IMR-90 (cell line): ENCODE measurements around the gene NIPBL. TPM values are rescaled to one million over a fixed set of nuclear protein-coding genes. Genes with fewer than 3 reads are reported as not detected.

ENCODE experiments used
- ATAC-seq: fragments of 200-7000 bp; cut with Tn5 transposase; 2 replicates; pipeline ENCODE4 v1.9.1; 2020; ENCODE audit warnings: low read depth, mild to moderate bottlenecking, moderate library complexity
- BruUV-seq: library from RNA; stranded (reverse); fragments of 400-500 nt; replicated peaks from 2 replicates; lab custom pipeline; 2021; lab: Mats Ljungman, UMichigan
- CTCF ChIA-PET: fragments of 300-600 bp; formaldehyde crosslinking; extraction: SDS; loops from one replicate; lab custom pipeline; 2021; ENCODE audit warnings: antibody characterized with exemption; lab: Yijun Ruan, JAX
- POLR2A ChIA-PET: fragments of 300-600 bp; sonication (Branson Sonifier 250); formaldehyde crosslinking; loops from one replicate; lab custom pipeline; 2022; ENCODE audit warnings: antibody characterized with exemption; ENCODE audit not compliant: unreplicated experiment; lab: Charles Lee
- DNase-seq: peaks from one replicate; pipeline ENCODE4 v3.0.0; 2013
- H2AFZ ChIP-seq: replicated peaks from 2 replicates; pipeline ENCODE3; 2013; ENCODE audit warnings: low read length, mild to moderate bottlenecking; ENCODE audit not compliant: poor library complexity
- H2AK5ac ChIP-seq: 2 replicates; pipeline ENCODE4 v1.6.1; 2013; ENCODE audit warnings: low read depth, low read length, inconsistent platforms
- H2AK9ac ChIP-seq: replicated peaks from 2 replicates; pipeline ENCODE3; 2013; ENCODE audit warnings: mild to moderate bottlenecking, low read depth, low read length, moderate library complexity; ENCODE audit not compliant: poor library complexity
- H2BK120ac ChIP-seq: 2 replicates; pipeline ENCODE4 v1.6.1; 2013; ENCODE audit warnings: low read depth, low read length, inconsistent platforms
- H2BK15ac ChIP-seq: 3 replicates; pipeline ENCODE4 v1.6.1; 2013; ENCODE audit warnings: low read depth, low read length, inconsistent platforms
- H2BK20ac ChIP-seq: 2 replicates; pipeline ENCODE4 v1.6.1; 2013; ENCODE audit warnings: low read depth, mild to moderate bottlenecking, inconsistent platforms, low read length, moderate library complexity
- H2BK5ac ChIP-seq: 2 replicates; pipeline ENCODE4 v1.6.1; 2013; ENCODE audit warnings: mild to moderate bottlenecking, low read depth, low read length, inconsistent platforms; ENCODE audit not compliant: poor library complexity, severe bottlenecking
- H3K14ac ChIP-seq: replicated peaks from 2 replicates; pipeline ENCODE4 v1.6.1; 2013; ENCODE audit warnings: low read depth, low read length, inconsistent platforms
- H3K18ac ChIP-seq: 2 replicates; pipeline ENCODE4 v1.6.1; 2013; ENCODE audit warnings: low read depth, low read length, control low read depth
- H3K23ac ChIP-seq: 2 replicates; pipeline ENCODE4 v1.6.1; 2013; ENCODE audit warnings: low read depth, low read length, inconsistent platforms
- H3K27ac ChIP-seq: 2 replicates; pipeline ENCODE4 v1.5.1; 2013; ENCODE audit warnings: mild to moderate bottlenecking, control low read depth, low read length; ENCODE audit not compliant: insufficient read depth
- H3K27me3 ChIP-seq: 2 replicates; pipeline ENCODE4 v1.6.1; 2013; ENCODE audit warnings: low read length; ENCODE audit not compliant: control insufficient read depth, insufficient read depth
- H3K36me3 ChIP-seq: 2 replicates; pipeline ENCODE4 v1.6.1; 2013; ENCODE audit warnings: low read length, mixed read lengths; ENCODE audit not compliant: control insufficient read depth, insufficient read depth
- H3K4ac ChIP-seq: 2 replicates; pipeline ENCODE4 v1.6.1; 2013; ENCODE audit warnings: low read depth, low read length, inconsistent platforms
- H3K4me1 ChIP-seq: 2 replicates; pipeline ENCODE4 v1.6.1; 2013; ENCODE audit warnings: low read length, mixed read lengths; ENCODE audit not compliant: control insufficient read depth, insufficient read depth
- H3K4me2 ChIP-seq: 2 replicates; pipeline ENCODE4 v1.6.1; 2013; ENCODE audit warnings: low read depth, mild to moderate bottlenecking, control low read depth, low read length, moderate library complexity
- H3K4me3 ChIP-seq: 2 replicates; pipeline ENCODE4 v1.5.1; 2013; ENCODE audit warnings: low read depth, mild to moderate bottlenecking, control low read depth, low read length, moderate library complexity; ENCODE audit not compliant: insufficient read depth
- H3K56ac ChIP-seq: 2 replicates; pipeline ENCODE4 v1.6.1; 2013; ENCODE audit warnings: low read length, inconsistent platforms; ENCODE audit not compliant: insufficient read depth; ENCODE audit errors: extremely low read depth
- H3K79me1 ChIP-seq, 2 experiments: 2 replicates each; pipeline ENCODE4 v1.6.1; 2013; ENCODE audit warnings: low read length in 2 of 2, inconsistent platforms in 1 of 2, low read depth in 1 of 2
- H3K9ac ChIP-seq: 2 replicates; pipeline ENCODE4 v1.6.1; 2013; ENCODE audit warnings: low read depth, low read length, control low read depth
- H3K9me1 ChIP-seq: 2 replicates; pipeline ENCODE4 v1.6.1; 2013; ENCODE audit warnings: low read length, inconsistent platforms; ENCODE audit not compliant: insufficient read depth
- H3K9me3 ChIP-seq: 2 replicates; pipeline ENCODE4 v1.6.1; 2013; ENCODE audit warnings: low read length; ENCODE audit not compliant: control insufficient read depth, insufficient read depth
- H4K20me1 ChIP-seq: 2 replicates; pipeline ENCODE4 v1.6.1; 2013; ENCODE audit warnings: low read length, inconsistent platforms; ENCODE audit not compliant: insufficient read depth
- H4K5ac ChIP-seq: 2 replicates; pipeline ENCODE4 v1.6.1; 2013; ENCODE audit warnings: mild to moderate bottlenecking, low read depth, low read length, control low read depth
- H4K8ac ChIP-seq, 2 experiments: 2 replicates each; pipeline ENCODE4 v1.6.1; 2013; ENCODE audit warnings: low read depth in 2 of 2, low read length in 2 of 2, control low read depth in 1 of 2, inconsistent platforms in 1 of 2
- H4K91ac ChIP-seq: 2 replicates; pipeline ENCODE4 v1.6.1; 2013; ENCODE audit warnings: low read depth, low read length, inconsistent platforms; ENCODE audit not compliant: insufficient read depth
- BHLHE40 ChIP-seq: fragments of 150-350 bp; IDR thresholded peaks from 2 replicates; pipeline ENCODE4 v1.6.1; 2016; ENCODE audit warnings: mild to moderate bottlenecking, low read depth, low read length
- CEBPB ChIP-seq: IDR thresholded peaks from 2 replicates; pipeline ENCODE4 v1.6.1; 2012; ENCODE audit warnings: low read depth, low read length, improper control_type of control experiment
- CHD1 ChIP-seq: IDR thresholded peaks from 2 replicates; pipeline ENCODE4 v1.6.1; 2012; ENCODE audit warnings: low read depth, low read length, improper control_type of control experiment
- FOS ChIP-seq: fragments of 150-350 bp; IDR thresholded peaks from 2 replicates; pipeline ENCODE4 v1.6.1; 2016; ENCODE audit warnings: low read depth, low read length
- MAFK ChIP-seq: IDR thresholded peaks from 2 replicates; pipeline ENCODE4 v1.6.1; 2012; ENCODE audit warnings: low read depth, low read length, improper control_type of control experiment
- MAZ ChIP-seq: IDR thresholded peaks from 2 replicates; pipeline ENCODE4 v1.6.1; 2012; ENCODE audit warnings: low read depth, mild to moderate bottlenecking, low read length, improper control_type of control experiment, moderate library complexity, borderline replicate concordance
- MXI1 ChIP-seq: IDR thresholded peaks from 2 replicates; pipeline ENCODE4 v1.6.1; 2012; ENCODE audit warnings: low read depth, mild to moderate bottlenecking, low read length, moderate library complexity, borderline replicate concordance
- NFE2L2 ChIP-seq: fragments of 150-350 bp; IDR thresholded peaks from 2 replicates; pipeline ENCODE4 v1.6.1; 2016; ENCODE audit warnings: low read depth, mild to moderate bottlenecking, low read length
- POLR2A ChIP-seq: IDR thresholded peaks from 2 replicates; pipeline ENCODE4 v1.6.1; 2012; ENCODE audit warnings: mild to moderate bottlenecking, low read depth, low read length
- RAD21 ChIP-seq: IDR thresholded peaks from 2 replicates; pipeline ENCODE4 v1.6.1; 2012; ENCODE audit warnings: low read length, improper control_type of control experiment
- RCOR1 ChIP-seq: IDR thresholded peaks from 2 replicates; pipeline ENCODE4 v1.6.1; 2012; ENCODE audit warnings: mild to moderate bottlenecking, low read length, improper control_type of control experiment; ENCODE audit not compliant: insufficient replicate concordance
- RFX5 ChIP-seq: IDR thresholded peaks from 2 replicates; pipeline ENCODE4 v1.8.0; 2012; ENCODE audit warnings: low read depth, mild to moderate bottlenecking, low read length, moderate library complexity
- SMC3 ChIP-seq: fragments of 150-350 bp; IDR thresholded peaks from 2 replicates; pipeline ENCODE4 v1.6.1; 2016; ENCODE audit warnings: low read depth, mild to moderate bottlenecking, antibody characterized with exemption, low read length, moderate library complexity
- WGBS, 2 experiments: methylation state at CpG; one replicate each; pipeline versions ENCODE4 v1.1.5 to v1.1.7; 2013; ENCODE audit warnings: missing lambda C conversion rate in 2 of 2; ENCODE audit not compliant: insufficient read length in 1 of 2; ENCODE audit errors: extremely low coverage in 2 of 2; 5-methylcytosine and 5-hydroxymethylcytosine counted together
- dilution Hi-C: fragments of 300-500 bp; cut with HindIII; formaldehyde crosslinking; loops from one replicate; pipeline ENCODE4 v1.14.3; 2018; ENCODE audit warnings: low sequenced_read_pairs; ENCODE audit not compliant: unreplicated experiment
- in situ Hi-C: fragments of 300-500 bp; cut with MboI; formaldehyde crosslinking; loops from 3 replicates; pipeline ENCODE4 v1.14.3; 2019; ENCODE audit warnings: low sequenced_read_pairs, inconsistent platforms, mixed read lengths
- intact Hi-C: fragments of 100-400 bp; cut with micrococcal nuclease; formaldehyde crosslinking; loops from 2 replicates; pipeline ENCODE4 v1.10.0; 2022
- polyA plus RNA-seq, 3 experiments: library from polyadenylated mRNA; depleted of rRNA; stranded (reverse); fragments of >200 nt; gene quantifications; 2 replicates each; pipeline ENCODE4 v1.2.3, GENCODE V29; 2012; ENCODE audit warnings: low replicate concordance in 1 of 3
- total RNA-seq: library from RNA; depleted of rRNA; stranded (reverse); fragments of >200 nt; gene quantifications from 2 replicates; pipeline ENCODE4 v1.2.3, GENCODE V29; 2012
- TF ChIP-seq, protein P1 (sequence below): fragments of 150-350 bp; IDR thresholded peaks from 2 replicates; pipeline ENCODE4 v1.6.1; 2017; ENCODE audit warnings: mild to moderate bottlenecking, antibody characterized with exemption, low read length, low read depth
- TF ChIP-seq, protein P2 (sequence below): conservative IDR thresholded peaks from 2 replicates; pipeline ENCODE4 v1.5.1; 2012; ENCODE audit warnings: mild to moderate bottlenecking, low read depth, low read length, improper control_type of control experiment
- TF ChIP-seq, protein P3 (sequence below): fragments of 150-350 bp; IDR thresholded peaks from 2 replicates; pipeline ENCODE4 v1.6.1; 2016; ENCODE audit warnings: low read depth, mild to moderate bottlenecking, low read length, moderate library complexity, borderline replicate concordance

Gene NIPBL
- total and polyA plus RNA-seq, 2 of the 4 experiments (the other 2 are of a cell fraction) = 8.4 to 46.4 TPM

DNA sequence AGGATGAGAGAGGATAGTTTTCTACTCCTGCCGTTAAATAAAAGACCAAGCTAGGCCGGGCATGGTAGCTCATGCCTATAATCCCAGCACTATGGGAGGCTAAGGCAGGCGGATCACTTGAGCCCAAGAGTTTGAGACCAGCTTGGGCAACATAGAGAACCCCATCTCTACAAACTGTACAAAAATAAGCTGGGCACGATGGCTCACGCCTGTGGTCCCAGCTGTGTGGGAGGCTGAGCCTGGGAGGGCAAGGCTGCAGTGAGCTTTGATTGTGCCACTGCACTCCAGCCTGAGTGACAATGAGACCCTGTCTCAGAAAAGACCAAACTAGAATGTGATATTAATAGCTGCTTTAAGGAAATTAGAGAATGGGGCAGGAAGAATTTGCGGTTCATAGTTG, 158.4 kb downstream of the NIPBL start:
- Histone ChIP-seq H2BK20ac (no peak overlapping the region), H4K91ac (no peak overlapping the region), H2AK5ac (no peak overlapping the region), H3K4ac (no peak overlapping the region), H2BK5ac (no peak overlapping the region), H3K56ac (no peak overlapping the region), H2AFZ (no peak overlapping the region), H3K9me1 (no peaks in the 10 kb centered on the region), H3K27ac (no peak overlapping the region), H4K5ac (no peak overlapping the region), H3K23ac (no peak overlapping the region), H4K8ac (no peak overlapping the region), H2AK9ac (no peak overlapping the region), H2BK120ac (no peak overlapping the region), H2BK15ac (no peak overlapping the region), H4K20me1 (no peaks in the 10 kb centered on the region; the same call in 1 of the 2 replicates), H3K14ac (no peak overlapping the region), H3K18ac (no peak overlapping the region), H3K79me1 (peaks cover 0 to 5% of the 10 kb centered on the region in 2 experiments; a peak in 2 of 4 replicates), H3K9me3 (no peaks in the 10 kb centered on the region), H3K4me3 (no peak overlapping the region), H3K4me2 (no peak overlapping the region), H3K36me3 (peaks cover 15% of the 10 kb centered on the region; the same call in 1 of the 2 replicates), H3K27me3 (no peaks in the 10 kb centered on the region), H3K9ac (no peak overlapping the region), H3K4me1 (no peaks in the 10 kb centered on the region)
- dilution Hi-C loops = no loop called here
- no peak for DNase-seq
- TF ChIP-seq SMC3 (no peak), RAD21 (no peak), NFE2L2 (no peak), POLR2A (no peak), FOS (no peak), BHLHE40 (no peak), RFX5 (no peak), MAZ (no peak), MAFK (no peak), CEBPB (no peak), MXI1 (no peak), CHD1 (no peak), RCOR1 (no peak)
- TF ChIP-seq, protein P1, sequence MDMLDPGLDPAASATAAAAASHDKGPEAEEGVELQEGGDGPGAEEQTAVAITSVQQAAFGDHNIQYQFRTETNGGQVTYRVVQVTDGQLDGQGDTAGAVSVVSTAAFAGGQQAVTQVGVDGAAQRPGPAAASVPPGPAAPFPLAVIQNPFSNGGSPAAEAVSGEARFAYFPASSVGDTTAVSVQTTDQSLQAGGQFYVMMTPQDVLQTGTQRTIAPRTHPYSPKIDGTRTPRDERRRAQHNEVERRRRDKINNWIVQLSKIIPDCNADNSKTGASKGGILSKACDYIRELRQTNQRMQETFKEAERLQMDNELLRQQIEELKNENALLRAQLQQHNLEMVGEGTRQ = no peak
- TF ChIP-seq, protein P2, sequence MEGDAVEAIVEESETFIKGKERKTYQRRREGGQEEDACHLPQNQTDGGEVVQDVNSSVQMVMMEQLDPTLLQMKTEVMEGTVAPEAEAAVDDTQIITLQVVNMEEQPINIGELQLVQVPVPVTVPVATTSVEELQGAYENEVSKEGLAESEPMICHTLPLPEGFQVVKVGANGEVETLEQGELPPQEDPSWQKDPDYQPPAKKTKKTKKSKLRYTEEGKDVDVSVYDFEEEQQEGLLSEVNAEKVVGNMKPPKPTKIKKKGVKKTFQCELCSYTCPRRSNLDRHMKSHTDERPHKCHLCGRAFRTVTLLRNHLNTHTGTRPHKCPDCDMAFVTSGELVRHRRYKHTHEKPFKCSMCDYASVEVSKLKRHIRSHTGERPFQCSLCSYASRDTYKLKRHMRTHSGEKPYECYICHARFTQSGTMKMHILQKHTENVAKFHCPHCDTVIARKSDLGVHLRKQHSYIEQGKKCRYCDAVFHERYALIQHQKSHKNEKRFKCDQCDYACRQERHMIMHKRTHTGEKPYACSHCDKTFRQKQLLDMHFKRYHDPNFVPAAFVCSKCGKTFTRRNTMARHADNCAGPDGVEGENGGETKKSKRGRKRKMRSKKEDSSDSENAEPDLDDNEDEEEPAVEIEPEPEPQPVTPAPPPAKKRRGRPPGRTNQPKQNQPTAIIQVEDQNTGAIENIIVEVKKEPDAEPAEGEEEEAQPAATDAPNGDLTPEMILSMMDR = no peak
- TF ChIP-seq, protein P3, sequence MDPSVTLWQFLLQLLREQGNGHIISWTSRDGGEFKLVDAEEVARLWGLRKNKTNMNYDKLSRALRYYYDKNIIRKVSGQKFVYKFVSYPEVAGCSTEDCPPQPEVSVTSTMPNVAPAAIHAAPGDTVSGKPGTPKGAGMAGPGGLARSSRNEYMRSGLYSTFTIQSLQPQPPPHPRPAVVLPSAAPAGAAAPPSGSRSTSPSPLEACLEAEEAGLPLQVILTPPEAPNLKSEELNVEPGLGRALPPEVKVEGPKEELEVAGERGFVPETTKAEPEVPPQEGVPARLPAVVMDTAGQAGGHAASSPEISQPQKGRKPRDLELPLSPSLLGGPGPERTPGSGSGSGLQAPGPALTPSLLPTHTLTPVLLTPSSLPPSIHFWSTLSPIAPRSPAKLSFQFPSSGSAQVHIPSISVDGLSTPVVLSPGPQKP = no peak
- in situ Hi-C loops = no loop called here
- WGBS, 2 experiments = no CpG with 5 or more reads among the region's 6 CpGs
- ChIA-PET POLR2A (no interaction called here), CTCF (no interaction called here)
- intact Hi-C loops = no loop called here
- ATAC-seq = no peak
- BruUV-seq = no TSS peak
